22Rv1 (cell line): ENCODE measurements around the gene TTLL8.

Experiments used
- CTCF ChIP-seq: fragments of 450-650 bp; IDR thresholded peaks from 2 replicates; pipeline ENCODE4 v1.5.1; 2017; ENCODE audit warnings: mild to moderate bottlenecking
- ZFX ChIP-seq: fragments of 450-650 bp; IDR thresholded peaks from 2 replicates; pipeline ENCODE4 v1.6.1; 2017; ENCODE audit warnings: antibody characterized with exemption, borderline replicate concordance

DNA sequence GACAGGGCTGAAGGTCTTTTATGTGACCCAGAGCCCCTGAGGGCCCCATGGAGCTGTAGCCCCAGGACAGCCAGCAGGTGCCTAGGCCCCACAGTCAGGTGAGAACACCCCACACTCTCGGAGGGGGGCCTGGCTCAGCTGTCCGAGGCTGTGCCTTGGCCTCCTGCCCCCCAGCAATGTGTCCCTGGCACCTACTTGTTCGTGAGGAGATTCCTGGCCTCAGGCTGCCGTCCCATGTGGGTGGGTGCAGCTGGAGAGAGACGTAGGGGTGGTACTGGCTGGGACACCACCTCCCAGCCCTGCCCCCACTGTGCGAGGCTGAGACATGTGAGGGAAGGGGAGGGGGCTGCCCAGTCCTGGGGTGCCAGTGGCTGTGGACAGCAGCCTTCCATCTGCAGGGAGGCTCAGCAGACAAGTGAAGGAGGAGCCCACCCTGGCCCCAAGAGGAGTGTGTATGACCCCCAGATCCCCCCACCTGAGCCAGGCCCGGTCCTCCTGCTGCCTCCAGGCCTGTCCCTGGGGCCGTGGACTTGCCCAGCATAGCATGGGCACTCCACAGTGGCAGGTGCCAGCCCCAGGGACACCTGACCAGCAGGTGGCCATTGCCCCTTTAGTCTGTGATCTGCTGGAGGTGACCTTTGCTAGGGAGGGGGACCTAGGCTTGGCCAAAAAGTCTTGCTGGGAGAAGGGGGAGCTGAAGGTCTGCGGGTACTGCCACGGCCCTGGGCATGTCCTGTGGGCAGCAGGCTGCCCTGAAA, 62.6 kb downstream of the TTLL8 start:
- TF ChIP-seq CTCF: no peak
- no peak for TF ChIP-seq ZFX
